HFF-Myc (cell line): ENCODE data around the gene ASPHD2.

Source experiments
- DNase-seq: peaks from one replicate; pipeline ENCODE4 v3.0.0-alpha.2; 2011; ENCODE audit warnings: low read depth; ENCODE audit errors: extremely low read depth
- H3K4me3 ChIP-seq: replicated peaks from 2 replicates; pipeline ENCODE4 v1.5.1; 2011; ENCODE audit warnings: low read depth, mild to moderate bottlenecking, control low read depth, low read length
- CTCF ChIP-seq: IDR thresholded peaks from 2 replicates; pipeline ENCODE4 v1.5.1; 2012; ENCODE audit warnings: mild to moderate bottlenecking, low read depth, low read length, control low read depth; ENCODE audit errors: missing control alignments

Gene ASPHD2

GRCh38 chr22:26480611-26480932 is 51.5 kb downstream of the ASPHD2 start:
- no peak for TF ChIP-seq CTCF
- H3K4me3 ChIP-seq, result no peak overlapping the region
- no peak for DNase-seq

- DNase-seq, result no peak
- no peak overlapping the region for H3K4me3 ChIP-seq
- no peak for TF ChIP-seq CTCF
Observed at GRCh38 chr22:26481112-26481693, 52.1 kb downstream of the ASPHD2 start.

GRCh38 chr22:26481694-26482093 is 52.6 kb downstream of the ASPHD2 start:
- no peak for TF ChIP-seq CTCF
- no peak overlapping the region for H3K4me3 ChIP-seq
- DNase-seq, result no peak

- no peak for TF ChIP-seq CTCF
- no peak for DNase-seq
- peak overlapping the region; percentile 93; the same call in 1 of the 2 replicates for H3K4me3 ChIP-seq
Observed at GRCh38 chr22:26482161-26482560, 53.1 kb downstream of the ASPHD2 start.

- no peak for DNase-seq
- H3K4me3 ChIP-seq, result peak overlapping the region; percentile 93
- TF ChIP-seq CTCF, result no peak
Observed at GRCh38 chr22:26483043-26483438, 54.0 kb downstream of the ASPHD2 start.

DNA sequence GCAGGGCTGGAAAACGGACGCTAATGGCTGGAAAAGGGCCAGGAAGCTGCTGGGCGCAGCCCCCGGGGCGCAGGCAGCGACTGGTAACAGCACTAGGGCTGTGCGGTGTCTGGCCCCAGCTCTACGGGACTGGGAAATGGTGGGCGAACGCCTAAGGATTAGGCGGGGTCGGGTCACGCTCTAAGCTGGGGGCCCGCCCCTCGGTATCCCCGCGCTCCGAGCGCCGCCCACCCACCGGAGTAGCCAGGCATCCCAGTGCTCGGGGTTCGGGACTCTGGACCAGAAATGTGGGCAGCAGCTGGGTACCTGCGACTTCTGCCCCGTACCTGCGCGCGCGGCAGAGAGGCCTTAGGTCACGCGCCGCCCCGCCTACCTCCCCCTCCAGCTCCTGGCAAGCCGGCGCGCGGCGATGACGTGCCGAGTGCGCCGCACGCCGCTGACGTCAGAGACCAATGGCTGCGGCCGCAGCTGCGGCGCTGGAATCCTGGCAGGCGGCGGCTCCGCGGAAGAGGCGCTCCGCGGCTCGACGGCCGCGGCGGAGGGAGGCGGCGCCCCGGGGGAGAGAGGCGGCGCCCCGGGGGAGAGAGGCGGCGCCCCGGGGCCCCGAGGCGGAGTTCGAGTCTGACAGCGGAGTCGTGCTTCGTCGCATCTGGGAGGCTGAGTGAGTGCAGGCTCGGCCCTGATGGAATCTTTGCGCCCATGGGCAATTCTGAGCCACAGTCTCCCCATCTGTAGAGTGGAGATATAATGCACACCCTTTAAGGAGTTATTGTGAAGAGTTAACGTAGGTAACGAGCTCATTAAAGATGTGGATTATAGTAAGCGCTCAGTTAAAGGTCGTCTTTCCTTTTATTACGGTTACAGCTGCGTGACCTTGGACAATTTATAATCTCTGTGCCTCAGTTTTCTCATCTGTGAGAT is 54.6 kb downstream of the ASPHD2 start, which contains the start of the genes HPS4 and SRRD:
Gene HPS4 (minus strand): TSS at position 345 of the 921 bp plus-strand sequence. CDS start 2,021 bp downstream, outside the sequence.
Gene SRRD (plus strand): TSS at position 439 of the 921 bp plus-strand sequence. CDS start 14 bp downstream, at position 453.
- no peak for DNase-seq
- peak within 1 kb of the TSS; percentile 93 for H3K4me3 ChIP-seq
- TF ChIP-seq CTCF, result no peak

DNA sequence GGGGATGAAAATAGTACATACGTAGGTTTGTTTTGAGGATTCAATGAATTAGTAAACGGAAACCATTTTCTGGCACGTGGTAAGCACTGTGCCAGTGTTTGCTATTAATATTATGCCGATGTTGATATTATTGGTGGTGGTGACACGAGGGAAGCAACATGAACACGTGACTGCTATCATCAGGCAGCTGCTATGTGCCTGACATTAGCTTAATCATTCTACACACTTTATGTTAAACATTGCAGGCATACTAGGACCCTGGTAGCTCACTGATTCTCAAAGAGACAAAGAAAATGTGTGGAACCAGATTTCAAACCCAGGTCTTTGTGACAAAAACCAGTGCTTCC is 55.3 kb downstream of the ASPHD2 start:
- no peak for TF ChIP-seq CTCF
- peak overlapping the region; percentile 93 for H3K4me3 ChIP-seq
- DNase-seq, result no peak
